Vagina (tissue), 2 donors: ENCODE measurements around the gene OR2H2. TPM values are rescaled to one million over a fixed set of nuclear protein-coding genes. Genes with fewer than 3 reads are reported as not detected.

Experiments
- DNase-seq, 2 donors: peaks; one replicate each; pipeline ENCODE4 v3.0.0-alpha.2; 2017; ENCODE audit errors: extremely low spot score in 2 of 2
- H3K27ac ChIP-seq: fragments of 200-600 bp; sonication (generic); one replicate; pipeline ENCODE4 v1.5.1; 2019
- H3K27me3 ChIP-seq: fragments of 200-600 bp; sonication (generic); one replicate; pipeline ENCODE4 v1.5.1; 2019
- H3K36me3 ChIP-seq, 2 donors: fragments of 200-600 bp; sonication (generic); one replicate each; pipeline ENCODE4 v1.5.1; 2017 to 2019
- H3K4me1 ChIP-seq: fragments of 200-600 bp; sonication (generic); one replicate; pipeline ENCODE4 v1.5.1; 2019
- H3K4me3 ChIP-seq, 2 donors: fragments of 200-600 bp; sonication (generic); 1 replicate in 1 of 2; 2 replicates in 1 of 2; pipeline ENCODE4 v1.5.1; 2016 to 2019
- H3K9me3 ChIP-seq: fragments of 200-600 bp; sonication (generic); one replicate; pipeline ENCODE4 v1.5.1; 2019
- POLR2A ChIP-seq, 2 donors: fragments of 450-650 bp; IDR thresholded peaks; one replicate each; pipeline ENCODE4 v1.6.1; 2017; ENCODE audit warnings: antibody characterized with exemption in 2 of 2, mild to moderate bottlenecking in 2 of 2, moderate library complexity in 2 of 2
- POLR2AphosphoS5 ChIP-seq, 2 donors: sonication (generic); formaldehyde crosslinking; IDR thresholded peaks; one replicate each; pipeline ENCODE4 v1.9.0; 2017; ENCODE audit warnings: antibody characterized with exemption in 2 of 2, mild to moderate bottlenecking in 2 of 2, low read depth in 1 of 2; ENCODE audit not compliant: insufficient read depth in 1 of 2
- intact Hi-C: fragments of 100-400 bp; cut with DNase I; formaldehyde crosslinking; loops from one replicate; pipeline ENCODE4 v1.15.1; 2023
- total RNA-seq: library from RNA; depleted of rRNA; stranded (reverse); fragments of >200 nt; gene quantifications from one replicate; pipeline ENCODE4 v1.2.3, GENCODE V29; 2016
- TF ChIP-seq, protein P1 (sequence below), 3 experiments: fragments of 450-650 bp in 2 of 3; fragments of 200-600 bp in 1 of 3; sonication (generic) in 1 of 3; IDR thresholded peaks; one replicate each; pipeline ENCODE4 v1.5.1; 2017 to 2019; ENCODE audit warnings: antibody characterized with exemption in 3 of 3, mild to moderate bottlenecking in 2 of 3, moderate library complexity in 2 of 3

The OR2H2 gene
- total RNA-seq, 1 donor from 2014 or later: not detected

DNA sequence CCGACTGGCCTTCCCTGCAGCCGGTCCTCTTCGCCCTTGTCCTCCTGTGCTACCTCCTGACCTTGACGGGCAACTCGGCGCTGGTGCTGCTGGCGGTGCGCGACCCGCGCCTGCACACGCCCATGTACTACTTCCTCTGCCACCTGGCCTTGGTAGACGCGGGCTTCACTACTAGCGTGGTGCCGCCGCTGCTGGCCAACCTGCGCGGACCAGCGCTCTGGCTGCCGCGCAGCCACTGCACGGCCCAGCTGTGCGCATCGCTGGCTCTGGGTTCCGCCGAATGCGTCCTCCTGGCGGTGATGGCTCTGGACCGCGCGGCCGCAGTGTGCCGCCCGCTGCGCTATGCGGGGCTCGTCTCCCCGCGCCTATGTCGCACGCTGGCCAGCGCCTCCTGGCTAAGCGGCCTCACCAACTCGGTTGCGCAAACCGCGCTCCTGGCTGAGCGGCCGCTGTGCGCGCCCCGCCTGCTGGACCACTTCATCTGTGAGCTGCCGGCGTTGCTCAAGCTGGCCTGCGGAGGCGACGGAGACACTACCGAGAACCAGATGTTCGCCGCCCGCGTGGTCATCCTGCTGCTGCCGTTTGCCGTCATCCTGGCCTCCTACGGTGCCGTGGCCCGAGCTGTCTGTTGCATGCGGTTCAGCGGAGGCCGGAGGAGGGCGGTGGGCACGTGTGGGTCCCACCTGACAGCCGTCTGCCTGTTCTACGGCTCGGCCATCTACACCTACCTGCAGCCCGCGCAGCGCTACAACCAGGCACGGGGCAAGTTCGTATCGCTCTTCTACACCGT, 31.5 kb upstream of the OR2H2 start:
- H3K4me3 ChIP-seq: peak overlapping the region; percentile 45 to 55
- H3K4me1 ChIP-seq: peaks cover 17% of the 10 kb centered on the region
- no peak for DNase-seq
- no peaks in the 10 kb centered on the region for H3K36me3 ChIP-seq
- intact Hi-C loops: no loop called here
- H3K27ac ChIP-seq: peak overlapping the region; percentile 30
- TF ChIP-seq POLR2A (IDR thresholded peaks at IDR 0.05): no peak
- TF ChIP-seq, protein P1, sequence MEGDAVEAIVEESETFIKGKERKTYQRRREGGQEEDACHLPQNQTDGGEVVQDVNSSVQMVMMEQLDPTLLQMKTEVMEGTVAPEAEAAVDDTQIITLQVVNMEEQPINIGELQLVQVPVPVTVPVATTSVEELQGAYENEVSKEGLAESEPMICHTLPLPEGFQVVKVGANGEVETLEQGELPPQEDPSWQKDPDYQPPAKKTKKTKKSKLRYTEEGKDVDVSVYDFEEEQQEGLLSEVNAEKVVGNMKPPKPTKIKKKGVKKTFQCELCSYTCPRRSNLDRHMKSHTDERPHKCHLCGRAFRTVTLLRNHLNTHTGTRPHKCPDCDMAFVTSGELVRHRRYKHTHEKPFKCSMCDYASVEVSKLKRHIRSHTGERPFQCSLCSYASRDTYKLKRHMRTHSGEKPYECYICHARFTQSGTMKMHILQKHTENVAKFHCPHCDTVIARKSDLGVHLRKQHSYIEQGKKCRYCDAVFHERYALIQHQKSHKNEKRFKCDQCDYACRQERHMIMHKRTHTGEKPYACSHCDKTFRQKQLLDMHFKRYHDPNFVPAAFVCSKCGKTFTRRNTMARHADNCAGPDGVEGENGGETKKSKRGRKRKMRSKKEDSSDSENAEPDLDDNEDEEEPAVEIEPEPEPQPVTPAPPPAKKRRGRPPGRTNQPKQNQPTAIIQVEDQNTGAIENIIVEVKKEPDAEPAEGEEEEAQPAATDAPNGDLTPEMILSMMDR (IDR thresholded peaks at IDR 0.05): peak in 1 of 3 experiments; percentile 18
- TF ChIP-seq POLR2AphosphoS5 (IDR thresholded peaks at IDR 0.05; ENCODE audit: insufficient read depth in 1 of 2, low read depth in 1 of 2): peak in 1 of 2 donors; percentile 64
- no peaks in the 10 kb centered on the region for H3K9me3 ChIP-seq
- H3K27me3 ChIP-seq: no peaks in the 10 kb centered on the region

DNA sequence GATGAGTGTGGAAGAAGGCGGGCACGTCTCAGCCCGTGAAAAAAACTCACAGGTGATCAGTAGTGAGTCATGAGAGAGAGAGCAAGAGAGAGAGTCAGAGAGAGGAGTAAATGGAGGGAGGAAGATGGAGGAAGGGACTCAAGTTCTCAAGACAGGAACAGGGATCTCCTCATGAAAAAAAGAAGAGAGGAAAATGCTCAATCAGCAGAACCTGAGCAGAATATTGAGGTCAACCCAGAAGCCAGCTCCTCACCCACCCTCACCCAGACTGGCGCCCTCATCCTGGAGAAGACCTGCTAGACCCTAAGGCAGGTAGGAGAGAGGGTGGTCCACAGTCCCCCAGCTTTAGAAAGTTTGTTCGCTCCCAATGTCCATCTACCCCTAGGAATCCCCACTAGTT, 30.2 kb upstream of the OR2H2 start:
- no peaks in the 10 kb centered on the region for H3K36me3 ChIP-seq
- TF ChIP-seq POLR2A (IDR thresholded peaks at IDR 0.05): no peak
- TF ChIP-seq, protein P1 (IDR thresholded peaks at IDR 0.05): no peak
- no peak for TF ChIP-seq POLR2AphosphoS5 (IDR thresholded peaks at IDR 0.05; ENCODE audit: insufficient read depth in 1 of 2, low read depth in 1 of 2)
- no peak overlapping the region for H3K4me3 ChIP-seq
- no peaks in the 10 kb centered on the region for H3K9me3 ChIP-seq
- intact Hi-C loops: no loop called here
- H3K4me1 ChIP-seq: peaks cover 17% of the 10 kb centered on the region
- no peak for DNase-seq
- H3K27ac ChIP-seq: no peak overlapping the region
- no peaks in the 10 kb centered on the region for H3K27me3 ChIP-seq

DNA sequence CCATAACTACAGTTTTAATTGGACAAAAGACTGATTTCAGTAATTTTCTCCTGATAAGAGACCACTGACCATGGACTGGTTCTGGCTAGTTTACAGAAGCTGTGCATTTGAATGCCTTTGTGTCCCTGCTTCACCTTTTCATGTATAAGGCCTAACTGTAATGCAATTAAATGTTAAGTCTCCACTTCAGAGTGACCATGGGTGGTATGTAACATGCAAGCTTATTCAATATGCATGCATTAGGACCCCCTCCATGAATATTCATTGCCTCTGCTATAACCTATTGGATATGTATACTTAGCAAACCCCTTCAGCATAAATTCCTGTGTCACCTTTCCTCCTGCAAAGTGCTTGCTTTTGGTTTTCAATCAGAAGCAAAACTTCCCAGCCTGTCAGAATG, 27.6 kb upstream of the OR2H2 start:
- H3K9me3 ChIP-seq: no peaks in the 10 kb centered on the region
- no peak for DNase-seq
- no peak overlapping the region for H3K4me3 ChIP-seq
- intact Hi-C loops: no loop called here
- H3K27me3 ChIP-seq: no peaks in the 10 kb centered on the region
- no peaks in the 10 kb centered on the region for H3K36me3 ChIP-seq
- TF ChIP-seq, protein P1 (IDR thresholded peaks at IDR 0.05): no peak
- no peak for TF ChIP-seq POLR2AphosphoS5 (IDR thresholded peaks at IDR 0.05; ENCODE audit: insufficient read depth in 1 of 2, low read depth in 1 of 2)
- no peak for TF ChIP-seq POLR2A (IDR thresholded peaks at IDR 0.05)
- H3K27ac ChIP-seq: no peak overlapping the region
- peaks cover 17% of the 10 kb centered on the region for H3K4me1 ChIP-seq

DNA sequence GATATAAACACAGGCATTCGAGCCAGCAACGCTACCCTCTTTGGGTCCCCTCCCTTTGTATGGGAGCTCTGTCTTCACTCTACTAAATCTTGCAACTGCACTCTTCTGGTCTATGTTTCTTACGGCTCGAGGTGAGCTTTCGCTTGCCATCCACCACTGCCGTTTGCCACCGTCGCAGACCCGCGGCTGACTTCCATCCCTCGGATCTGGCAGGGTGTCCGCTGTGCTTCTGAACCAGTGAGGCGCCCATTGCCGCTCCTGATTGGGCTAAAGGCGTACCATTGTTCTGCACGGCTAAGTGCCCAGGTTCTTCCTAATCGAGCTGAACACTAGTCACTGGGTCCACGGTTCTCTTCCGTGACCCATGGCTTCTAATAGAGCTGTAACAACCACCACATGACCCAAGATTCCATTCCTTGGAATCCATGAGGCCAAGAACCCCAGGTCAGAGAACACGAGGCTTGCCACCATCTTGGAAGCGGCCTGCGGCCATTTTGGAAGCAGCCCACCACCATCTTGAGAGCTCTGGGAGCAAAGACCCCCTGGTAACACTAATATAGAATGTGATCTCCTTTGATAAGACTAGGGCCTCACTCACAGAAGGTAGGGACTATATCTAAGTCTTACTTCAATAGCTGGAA, 26.4 kb upstream of the OR2H2 start:
- Histone ChIP-seq H3K27ac (no peak overlapping the region), H3K9me3 (no peaks in the 10 kb centered on the region), H3K4me3 (no peak overlapping the region), H3K4me1 (peaks cover 6% of the 10 kb centered on the region), H3K36me3 (no peaks in the 10 kb centered on the region), H3K27me3 (no peaks in the 10 kb centered on the region)
- intact Hi-C loops: no loop called here
- TF ChIP-seq POLR2AphosphoS5 (IDR thresholded peaks at IDR 0.05; ENCODE audit: insufficient read depth in 1 of 2, low read depth in 1 of 2) (no peak), POLR2A (IDR thresholded peaks at IDR 0.05) (no peak)
- TF ChIP-seq, protein P1 (IDR thresholded peaks at IDR 0.05): no peak
- no peak for DNase-seq
